A549 (cell line): ENCODE data around the gene IL3.

ENCODE experiments used
- CEBPB ChIP-seq, 2 experiments: fragments of >200 bp in 1 of 2; sonication (Bioruptor Twin) in 1 of 2; formaldehyde crosslinking in 1 of 2; IDR thresholded peaks; 2 replicates each; pipeline ENCODE4 v1.6.1; 2012 to 2016
- NFE2L2 ChIP-seq: fragments of 150-350 bp; conservative IDR thresholded peaks from 2 replicates; pipeline ENCODE4 v1.6.1; 2014; ENCODE audit warnings: low read length
- PHF8 ChIP-seq: fragments of 200-600 bp; sonication (generic); IDR thresholded peaks from 2 replicates; pipeline ENCODE4 v1.6.1; 2016; ENCODE audit warnings: low read depth, mild to moderate bottlenecking, antibody characterized with exemption, moderate library complexity, borderline replicate concordance
- TF ChIP-seq, protein P1 (sequence below): fragments of >200 bp; sonication (Bioruptor Twin); formaldehyde crosslinking; IDR thresholded peaks from 3 replicates; pipeline ENCODE4 v1.5.1; 2016
- TF ChIP-seq, protein P2 (sequence below): IDR thresholded peaks from 2 replicates; pipeline ENCODE4 v1.6.1; 2012
- TF ChIP-seq, protein P3 (sequence below): fragments of 250-450 bp; sonication (Bioruptor Pico); IDR thresholded peaks from 2 replicates; pipeline ENCODE4 v1.5.0; 2021; ENCODE audit warnings: mild to moderate bottlenecking, moderate library complexity, borderline replicate concordance

GRCh38 chr5:132054031-132054696 is 6.3 kb upstream of the IL3 start:
- TF ChIP-seq, protein P1, sequence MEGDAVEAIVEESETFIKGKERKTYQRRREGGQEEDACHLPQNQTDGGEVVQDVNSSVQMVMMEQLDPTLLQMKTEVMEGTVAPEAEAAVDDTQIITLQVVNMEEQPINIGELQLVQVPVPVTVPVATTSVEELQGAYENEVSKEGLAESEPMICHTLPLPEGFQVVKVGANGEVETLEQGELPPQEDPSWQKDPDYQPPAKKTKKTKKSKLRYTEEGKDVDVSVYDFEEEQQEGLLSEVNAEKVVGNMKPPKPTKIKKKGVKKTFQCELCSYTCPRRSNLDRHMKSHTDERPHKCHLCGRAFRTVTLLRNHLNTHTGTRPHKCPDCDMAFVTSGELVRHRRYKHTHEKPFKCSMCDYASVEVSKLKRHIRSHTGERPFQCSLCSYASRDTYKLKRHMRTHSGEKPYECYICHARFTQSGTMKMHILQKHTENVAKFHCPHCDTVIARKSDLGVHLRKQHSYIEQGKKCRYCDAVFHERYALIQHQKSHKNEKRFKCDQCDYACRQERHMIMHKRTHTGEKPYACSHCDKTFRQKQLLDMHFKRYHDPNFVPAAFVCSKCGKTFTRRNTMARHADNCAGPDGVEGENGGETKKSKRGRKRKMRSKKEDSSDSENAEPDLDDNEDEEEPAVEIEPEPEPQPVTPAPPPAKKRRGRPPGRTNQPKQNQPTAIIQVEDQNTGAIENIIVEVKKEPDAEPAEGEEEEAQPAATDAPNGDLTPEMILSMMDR: no peak
- TF ChIP-seq CEBPB (IDR thresholded peaks at IDR 0.05) (no peak), NFE2L2 (no peak), PHF8 (no peak)
- TF ChIP-seq, protein P2, sequence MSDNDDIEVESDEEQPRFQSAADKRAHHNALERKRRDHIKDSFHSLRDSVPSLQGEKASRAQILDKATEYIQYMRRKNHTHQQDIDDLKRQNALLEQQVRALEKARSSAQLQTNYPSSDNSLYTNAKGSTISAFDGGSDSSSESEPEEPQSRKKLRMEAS: no peak
- TF ChIP-seq, protein P3, sequence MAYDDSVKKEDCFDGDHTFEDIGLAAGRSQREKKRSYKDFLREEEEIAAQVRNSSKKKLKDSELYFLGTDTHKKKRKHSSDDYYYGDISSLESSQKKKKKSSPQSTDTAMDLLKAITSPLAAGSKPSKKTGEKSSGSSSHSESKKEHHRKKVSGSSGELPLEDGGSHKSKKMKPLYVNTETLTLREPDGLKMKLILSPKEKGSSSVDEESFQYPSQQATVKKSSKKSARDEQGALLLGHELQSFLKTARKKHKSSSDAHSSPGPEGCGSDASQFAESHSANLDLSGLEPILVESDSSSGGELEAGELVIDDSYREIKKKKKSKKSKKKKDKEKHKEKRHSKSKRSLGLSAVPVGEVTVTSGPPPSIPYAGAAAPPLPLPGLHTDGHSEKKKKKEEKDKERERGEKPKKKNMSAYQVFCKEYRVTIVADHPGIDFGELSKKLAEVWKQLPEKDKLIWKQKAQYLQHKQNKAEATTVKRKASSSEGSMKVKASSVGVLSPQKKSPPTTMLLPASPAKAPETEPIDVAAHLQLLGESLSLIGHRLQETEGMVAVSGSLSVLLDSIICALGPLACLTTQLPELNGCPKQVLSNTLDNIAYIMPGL (CRISPR knock-in tag): no peak
